Mesenchymal stem cell (in vitro differentiated cells and primary cell): ENCODE results near the gene GFER.
A peak's percentile ranks its signal among the peaks of the same experiment; 100 is the strongest.

Source experiments
- DNase-seq: peaks from one replicate; pipeline ENCODE4 v3.0.0-alpha.2; 2013
- H2AFZ ChIP-seq: one replicate; pipeline ENCODE4 v1.6.1; 2013; ENCODE audit warnings: low read depth, mild to moderate bottlenecking, control low read depth, inconsistent platforms, low read length, moderate library complexity
- H2AK5ac ChIP-seq: 2 replicates; pipeline ENCODE4 v1.6.1; 2013; ENCODE audit warnings: low read length, moderate library complexity, mild to moderate bottlenecking, inconsistent platforms; ENCODE audit not compliant: severe bottlenecking
- H2BK120ac ChIP-seq: one replicate; pipeline ENCODE4 v1.6.1; 2013; ENCODE audit warnings: low read depth, mild to moderate bottlenecking, inconsistent platforms, low read length, moderate library complexity
- H2BK12ac ChIP-seq, 2 experiments: one replicate each; pipeline ENCODE4 v1.6.1; 2013; ENCODE audit warnings: inconsistent platforms in 2 of 2, low read length in 2 of 2, mild to moderate bottlenecking in 2 of 2, moderate library complexity in 2 of 2, control low read depth in 1 of 2
- H2BK15ac ChIP-seq: one replicate; pipeline ENCODE4 v1.6.1; 2013; ENCODE audit warnings: mild to moderate bottlenecking, low read depth, inconsistent platforms; ENCODE audit not compliant: poor library complexity, severe bottlenecking
- H2BK5ac ChIP-seq: 2 replicates; pipeline ENCODE4 v1.6.1; 2013; ENCODE audit warnings: low read depth, mild to moderate bottlenecking, low read length, control low read depth, inconsistent platforms; ENCODE audit not compliant: poor library complexity, severe bottlenecking
- H3K14ac ChIP-seq, 2 experiments: one replicate each; pipeline ENCODE4 v1.6.1; 2013; ENCODE audit warnings: inconsistent platforms in 2 of 2, low read length in 2 of 2, control low read depth in 1 of 2, mild to moderate bottlenecking in 1 of 2, moderate library complexity in 1 of 2
- H3K18ac ChIP-seq, 2 experiments: one replicate each; pipeline ENCODE4 v1.6.1; 2013; ENCODE audit warnings: inconsistent platforms in 2 of 2, low read length in 2 of 2, control low read depth in 1 of 2, low read depth in 1 of 2, mild to moderate bottlenecking in 1 of 2
- H3K23ac ChIP-seq, 2 experiments: one replicate each; pipeline ENCODE4 v1.6.1; 2013; ENCODE audit warnings: inconsistent platforms in 2 of 2, low read length in 2 of 2, mild to moderate bottlenecking in 2 of 2, moderate library complexity in 2 of 2, control low read depth in 1 of 2
- H3K27ac ChIP-seq: 2 replicates; pipeline ENCODE4 v1.5.1; 2013; ENCODE audit warnings: mild to moderate bottlenecking, moderate library complexity, low read length, control low read depth, inconsistent platforms; ENCODE audit not compliant: poor library complexity, severe bottlenecking
- H3K27me3 ChIP-seq, 2 experiments: 2 replicates each; pipeline versions ENCODE4 v1.6.1 to v1.7.0; 2013; ENCODE audit warnings: low read length in 2 of 2, mild to moderate bottlenecking in 2 of 2, moderate library complexity in 2 of 2, control low read depth in 1 of 2, inconsistent platforms in 1 of 2; ENCODE audit not compliant: control insufficient read depth in 1 of 2, insufficient read depth in 1 of 2
- H3K36me3 ChIP-seq, 2 experiments: 2 replicates each; pipeline versions ENCODE4 v1.6.1 to v1.7.0; 2013; ENCODE audit warnings: low read length in 2 of 2, control low read depth in 1 of 2, inconsistent platforms in 1 of 2, low read depth in 1 of 2, mild to moderate bottlenecking in 1 of 2; ENCODE audit not compliant: insufficient read depth in 2 of 2, control insufficient read depth in 1 of 2
- H3K4ac ChIP-seq, 2 experiments: one replicate each; pipeline ENCODE4 v1.6.1; 2013; ENCODE audit warnings: inconsistent platforms in 2 of 2, low read length in 2 of 2, mild to moderate bottlenecking in 2 of 2, moderate library complexity in 2 of 2, control low read depth in 1 of 2, low read depth in 1 of 2
- H3K4me1 ChIP-seq: 2 replicates; pipeline ENCODE4 v1.6.1; 2013; ENCODE audit warnings: low read depth, low read length, control low read depth; ENCODE audit not compliant: control insufficient read depth, insufficient read depth
- H3K4me2 ChIP-seq: 2 replicates; pipeline ENCODE4 v1.6.1; 2013; ENCODE audit warnings: low read length, mild to moderate bottlenecking, inconsistent platforms; ENCODE audit not compliant: poor library complexity, severe bottlenecking
- H3K4me3 ChIP-seq, 2 experiments: 2 replicates each; pipeline versions ENCODE4 v1.5.1 to v1.7.0; 2013; ENCODE audit warnings: low read length in 2 of 2, mild to moderate bottlenecking in 2 of 2, control low read depth in 1 of 2, low read depth in 1 of 2; ENCODE audit not compliant: insufficient read depth in 1 of 2
- H3K79me1 ChIP-seq: replicated peaks from 2 replicates; pipeline ENCODE4 v1.6.1; 2013; ENCODE audit warnings: mild to moderate bottlenecking, control low read depth, low read length, inconsistent platforms; ENCODE audit not compliant: poor library complexity, severe bottlenecking
- H3K9ac ChIP-seq: 2 replicates; pipeline ENCODE4 v1.7.0; 2013; ENCODE audit warnings: mild to moderate bottlenecking, low read length, moderate library complexity
- H3K9me3 ChIP-seq: 2 replicates; pipeline ENCODE4 v1.7.0; 2013; ENCODE audit warnings: mild to moderate bottlenecking, low read length; ENCODE audit not compliant: control insufficient read depth
- H4K8ac ChIP-seq: one replicate; pipeline ENCODE4 v1.6.1; 2013; ENCODE audit warnings: inconsistent platforms, mild to moderate bottlenecking, low read length, moderate library complexity
- H4K91ac ChIP-seq: one replicate; pipeline ENCODE4 v1.6.1; 2013; ENCODE audit warnings: mild to moderate bottlenecking, low read length, inconsistent platforms
- WGBS: methylation state at CpG from one replicate; pipeline ENCODE4 v1.1.7; 2013; ENCODE audit warnings: mixed read lengths; 5-methylcytosine and 5-hydroxymethylcytosine counted together

The GFER gene

DNA sequence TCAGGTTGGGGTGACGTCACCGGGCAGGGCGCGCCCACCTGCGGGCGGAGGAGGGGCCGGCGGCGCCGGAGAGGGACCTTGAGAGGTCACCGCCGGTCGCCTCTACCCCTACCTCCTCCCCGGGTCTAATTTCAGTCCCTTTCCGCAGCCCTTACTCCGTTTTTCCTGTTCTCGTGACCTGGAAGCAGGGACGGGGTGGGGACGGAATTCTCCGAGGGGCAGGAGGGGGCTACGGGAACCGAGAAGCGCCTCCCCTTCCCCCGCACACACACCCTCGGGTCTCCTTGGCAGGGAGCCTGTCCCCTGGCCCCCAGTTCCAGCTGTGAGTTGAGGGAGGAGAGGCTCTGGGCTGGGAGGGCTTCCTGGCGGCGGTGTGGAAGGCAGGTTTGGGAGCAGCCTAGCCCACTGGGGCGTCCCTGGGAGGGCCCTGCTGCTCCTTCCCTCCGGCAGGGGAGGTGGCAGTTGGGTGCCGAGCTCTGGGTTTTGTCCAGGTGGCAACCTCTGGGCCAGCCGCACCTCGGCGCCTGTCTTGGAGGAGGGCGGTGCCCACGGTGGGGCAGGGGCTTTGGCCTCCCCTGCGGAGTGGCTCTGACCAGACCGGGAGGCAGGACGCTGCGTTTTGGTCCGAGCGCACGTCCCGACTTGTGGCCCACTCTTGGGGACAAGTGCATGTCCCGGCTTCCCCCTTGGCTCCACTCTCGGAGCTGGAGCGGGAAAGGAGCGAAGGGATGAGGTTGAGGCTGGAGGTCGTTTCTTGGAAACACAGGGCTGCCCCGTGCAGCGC lies 6.5 kb downstream of the GFER start:
- Histone ChIP-seq H2BK15ac (no peak overlapping the region), H2AFZ (no peak overlapping the region), H3K9ac (no peak overlapping the region), H3K9me3 (no peaks in the 10 kb centered on the region), H4K8ac (no peak overlapping the region), H2BK120ac (no peak overlapping the region), H3K23ac (peak overlapping the region in 1 of 2 experiments; percentile 56), H3K4me3 (peak overlapping the region in 1 of 2 experiments; percentile 15), H3K27me3 (peaks cover 27 to 34% of the 10 kb centered on the region in 2 experiments), H2BK5ac (no peak overlapping the region), H2BK12ac (peak overlapping the region in 1 of 2 experiments; percentile 45), H3K79me1 (peaks cover 14% of the 10 kb centered on the region), H3K36me3 (peaks cover 22 to 29% of the 10 kb centered on the region in 2 experiments), H3K14ac (no peak overlapping the region), H3K27ac (no peak overlapping the region), H3K4ac (no peak overlapping the region), H3K4me1 (peaks cover 41% of the 10 kb centered on the region), H3K4me2 (peak overlapping the region; percentile 63), H4K91ac (peak overlapping the region; percentile 22), H2AK5ac (no peak overlapping the region), H3K18ac (no peak overlapping the region)
- DNase-seq: no peak
- 6% methylated on average over 26 of the region's 50 CpGs for WGBS

DNA sequence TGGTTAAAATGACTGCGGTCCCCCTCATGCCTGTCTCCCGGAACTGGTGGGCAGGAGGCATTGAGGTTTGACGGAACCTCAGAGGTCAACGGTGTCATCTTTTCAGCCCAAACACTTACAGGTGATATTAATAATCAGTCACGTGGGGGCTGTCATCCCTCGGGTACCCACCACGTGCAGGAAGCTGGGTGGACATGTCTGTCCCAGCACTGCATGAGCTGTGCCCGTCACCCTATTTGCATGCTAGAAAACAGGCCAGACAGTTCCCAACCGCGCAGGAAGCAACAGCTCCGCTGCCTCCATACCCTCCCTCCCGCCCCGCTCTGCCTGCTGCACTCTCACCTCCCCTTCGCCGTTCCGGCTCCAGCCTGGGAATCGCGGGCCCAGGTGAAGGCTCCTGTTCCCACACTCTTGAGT lies 7.2 kb downstream of the GFER start:
- peaks cover 27 to 34% of the 10 kb centered on the region in 2 experiments for H3K27me3 ChIP-seq
- WGBS: 19% methylated on average over 18 of the region's 18 CpGs

DNA sequence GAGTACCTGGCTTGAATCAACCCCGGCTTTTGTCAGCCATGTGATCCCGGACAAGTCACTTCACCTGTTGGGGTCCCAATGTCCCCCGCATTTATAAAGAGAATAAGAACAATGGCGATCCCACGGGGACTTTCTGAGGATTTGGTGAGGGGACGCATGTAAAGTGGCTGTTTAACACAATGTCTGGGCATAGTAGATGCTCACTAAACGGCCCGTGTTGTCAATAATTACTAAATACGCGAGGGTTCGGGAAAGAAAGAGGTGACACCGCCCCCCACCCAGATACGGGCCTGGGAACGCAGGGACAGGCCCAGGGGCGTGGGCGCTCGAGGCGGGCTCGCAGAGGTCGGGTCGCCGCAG lies 7.6 kb downstream of the GFER start:
- peak overlapping the region; percentile 39 to 71 for H3K4me3 ChIP-seq
- H2AFZ ChIP-seq: peak overlapping the region; percentile 56
- H3K9me3 ChIP-seq: no peaks in the 10 kb centered on the region
- no peak overlapping the region for H3K4ac ChIP-seq
- no peak overlapping the region for H3K27ac ChIP-seq
- H2AK5ac ChIP-seq: no peak overlapping the region
- no peak for DNase-seq
- H2BK120ac ChIP-seq: no peak overlapping the region
- H2BK12ac ChIP-seq: no peak overlapping the region
- peaks cover 27 to 34% of the 10 kb centered on the region in 2 experiments for H3K27me3 ChIP-seq
- peak overlapping the region; percentile 75 for H4K91ac ChIP-seq
- H3K9ac ChIP-seq: peak overlapping the region; percentile 26
- 30% methylated on average over 22 of the region's 22 CpGs for WGBS
- H3K79me1 ChIP-seq: peaks cover 5% of the 10 kb centered on the region
- H3K23ac ChIP-seq: no peak overlapping the region
- H4K8ac ChIP-seq: peak overlapping the region; percentile 88
- peak overlapping the region; percentile 67 to 79 for H3K18ac ChIP-seq
- H2BK5ac ChIP-seq: no peak overlapping the region
- peaks cover 20 to 23% of the 10 kb centered on the region in 2 experiments for H3K36me3 ChIP-seq
- H3K14ac ChIP-seq: peak overlapping the region in 1 of 2 experiments; percentile 44
- H3K4me1 ChIP-seq: peaks cover 40% of the 10 kb centered on the region
- peak overlapping the region; percentile 72 for H3K4me2 ChIP-seq
- no peak overlapping the region for H2BK15ac ChIP-seq

More for the DNA sequence above, 7.2 kb downstream of the GFER start:
- Histone ChIP-seq H2BK120ac (no peak overlapping the region), H3K9me3 (no peaks in the 10 kb centered on the region), H2BK15ac (no peak overlapping the region), H2BK5ac (no peak overlapping the region), H3K27ac (no peak overlapping the region), H3K4me2 (no peak overlapping the region), H4K91ac (peak overlapping the region; percentile 22), H3K23ac (no peak overlapping the region), H3K9ac (no peak overlapping the region), H3K18ac (no peak overlapping the region), H3K4me3 (peak overlapping the region in 1 of 2 experiments; percentile 14), H4K8ac (no peak overlapping the region), H2AK5ac (no peak overlapping the region), H3K4ac (no peak overlapping the region), H2AFZ (no peak overlapping the region), H3K14ac (no peak overlapping the region), H2BK12ac (no peak overlapping the region), H3K79me1 (peaks cover 8% of the 10 kb centered on the region), H3K4me1 (peaks cover 39% of the 10 kb centered on the region), H3K36me3 (peaks cover 20 to 23% of the 10 kb centered on the region in 2 experiments)
- no peak for DNase-seq

DNA sequence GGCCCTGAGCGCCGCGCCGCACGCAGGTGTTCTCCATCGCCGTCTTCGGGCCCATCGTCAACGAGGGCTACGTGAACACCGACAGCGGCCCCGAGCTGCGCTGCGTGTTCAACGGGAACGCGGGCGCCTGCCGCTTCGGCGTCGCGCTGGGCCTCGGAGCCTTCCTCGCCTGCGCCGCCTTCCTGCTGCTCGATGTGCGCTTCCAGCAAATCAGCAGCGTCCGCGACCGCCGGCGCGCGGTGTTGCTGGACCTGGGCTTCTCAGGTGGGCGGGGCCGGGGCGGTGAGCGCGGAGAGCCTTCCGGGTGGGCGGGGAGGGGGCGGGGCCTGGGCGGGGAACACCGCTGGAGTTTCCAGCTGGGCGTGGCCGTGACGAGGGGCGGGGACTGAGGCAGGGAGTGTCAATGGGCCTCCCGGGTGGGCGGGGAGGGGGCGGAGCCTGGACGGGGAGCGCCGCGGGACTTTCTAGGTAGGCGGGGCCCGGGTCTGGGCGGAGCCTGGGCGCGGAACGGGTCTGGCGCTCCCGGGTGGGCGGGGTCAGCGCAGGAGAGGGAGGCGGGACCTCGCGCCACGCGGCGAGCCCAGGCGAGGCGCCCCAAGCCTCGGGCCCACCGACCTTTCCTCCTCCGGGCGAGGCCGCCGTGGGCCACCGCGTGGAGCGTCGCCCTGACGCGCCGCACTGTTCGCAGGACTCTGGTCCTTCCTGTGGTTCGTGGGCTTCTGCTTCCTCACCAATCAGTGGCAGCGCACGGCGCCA lies 8.1 kb downstream of the GFER start:
- Histone ChIP-seq H2BK15ac (peak overlapping the region; percentile 73), H3K4ac (peak overlapping the region in 1 of 2 experiments; percentile 29), H3K4me1 (peaks cover 41% of the 10 kb centered on the region), H3K9me3 (no peaks in the 10 kb centered on the region), H4K8ac (peak overlapping the region; percentile 88), H3K23ac (peak overlapping the region in 1 of 2 experiments; percentile 3), H3K18ac (peak overlapping the region; percentile 67 to 79), H4K91ac (peak overlapping the region; percentile 85), H3K4me3 (peak overlapping the region; percentile 39 to 71), H3K36me3 (peaks cover 20 to 23% of the 10 kb centered on the region in 2 experiments), H3K79me1 (peaks cover 1% of the 10 kb centered on the region), H3K14ac (peak overlapping the region in 1 of 2 experiments; percentile 44), H2AFZ (peak overlapping the region; percentile 56), H3K27me3 (peaks cover 27 to 34% of the 10 kb centered on the region in 2 experiments), H3K27ac (no peak overlapping the region), H2BK120ac (no peak overlapping the region), H3K4me2 (peak overlapping the region; percentile 72), H2BK5ac (no peak overlapping the region), H2AK5ac (no peak overlapping the region), H3K9ac (peak overlapping the region; percentile 26), H2BK12ac (peak overlapping the region in 1 of 2 experiments; percentile 23)
- 6% methylated on average over 75 of the region's 96 CpGs for WGBS
- peak; percentile 87 for DNase-seq
